ENCODE measurements around the gene STON1.

DNA sequence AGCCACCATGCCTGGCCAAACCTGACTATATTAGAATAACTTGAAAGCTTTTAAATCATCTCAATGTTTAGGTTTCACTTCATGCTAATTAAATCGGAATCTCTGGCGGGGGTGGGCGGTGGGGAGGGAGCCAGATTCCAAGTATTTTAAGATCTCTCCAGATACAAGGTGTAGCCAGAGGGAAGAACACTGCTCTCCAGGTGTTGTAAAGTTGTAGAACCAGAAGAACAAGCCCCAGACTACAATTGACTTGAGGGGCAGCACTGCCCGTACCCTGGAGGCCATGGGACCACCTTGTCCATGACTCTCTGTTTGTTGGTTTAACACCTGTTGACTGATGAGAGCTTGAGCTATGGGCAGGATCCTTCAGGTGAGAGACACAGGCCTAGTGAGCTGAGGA, 54.6 kb downstream of the STON1 start:
- TF ChIP-seq, protein P1, sequence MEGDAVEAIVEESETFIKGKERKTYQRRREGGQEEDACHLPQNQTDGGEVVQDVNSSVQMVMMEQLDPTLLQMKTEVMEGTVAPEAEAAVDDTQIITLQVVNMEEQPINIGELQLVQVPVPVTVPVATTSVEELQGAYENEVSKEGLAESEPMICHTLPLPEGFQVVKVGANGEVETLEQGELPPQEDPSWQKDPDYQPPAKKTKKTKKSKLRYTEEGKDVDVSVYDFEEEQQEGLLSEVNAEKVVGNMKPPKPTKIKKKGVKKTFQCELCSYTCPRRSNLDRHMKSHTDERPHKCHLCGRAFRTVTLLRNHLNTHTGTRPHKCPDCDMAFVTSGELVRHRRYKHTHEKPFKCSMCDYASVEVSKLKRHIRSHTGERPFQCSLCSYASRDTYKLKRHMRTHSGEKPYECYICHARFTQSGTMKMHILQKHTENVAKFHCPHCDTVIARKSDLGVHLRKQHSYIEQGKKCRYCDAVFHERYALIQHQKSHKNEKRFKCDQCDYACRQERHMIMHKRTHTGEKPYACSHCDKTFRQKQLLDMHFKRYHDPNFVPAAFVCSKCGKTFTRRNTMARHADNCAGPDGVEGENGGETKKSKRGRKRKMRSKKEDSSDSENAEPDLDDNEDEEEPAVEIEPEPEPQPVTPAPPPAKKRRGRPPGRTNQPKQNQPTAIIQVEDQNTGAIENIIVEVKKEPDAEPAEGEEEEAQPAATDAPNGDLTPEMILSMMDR (IDR thresholded peaks at IDR 0.05; ENCODE audit: insufficient read depth, low read length, poor library complexity, severe bottlenecking) = no peak
- TF ChIP-seq EZH2phosphoT487 (conservative IDR thresholded peaks at IDR 0.05; ENCODE audit: low read length) = no peak
